SK-N-SH (cell line): Measurements from ENCODE around the gene RABGAP1L.

ENCODE experiments used
- EP300 ChIP-seq, 2 experiments: IDR thresholded peaks; 2 replicates each; pipeline versions ENCODE4 v1.4.0 to v1.6.1; 2012; ENCODE audit warnings: borderline replicate concordance in 1 of 2, low read depth in 1 of 2, low read length in 1 of 2
- FOXJ3 ChIP-seq: sonication (generic); formaldehyde crosslinking; IDR thresholded peaks from 2 replicates; pipeline ENCODE4 v1.5.1; 2020; ENCODE audit warnings: mild to moderate bottlenecking, missing genetic modification reagents
- GATA2 ChIP-seq: sonication (generic); formaldehyde crosslinking; IDR thresholded peaks from 2 replicates; pipeline ENCODE4 v1.5.0; 2020; ENCODE audit warnings: mild to moderate bottlenecking, missing genetic modification reagents
- POLR2AphosphoS5 ChIP-seq: IDR thresholded peaks from 2 replicates; pipeline ENCODE4 v1.6.1; 2012; ENCODE audit warnings: low read depth, low read length
- TF ChIP-seq, protein P1 (sequence below): fragments of 200-600 bp; sonication (generic); IDR thresholded peaks from 2 replicates; pipeline ENCODE4 v1.6.1; 2017; ENCODE audit warnings: antibody characterized with exemption, mild to moderate bottlenecking, moderate library complexity
- TF ChIP-seq, protein P2 (sequence below): fragments of 150-350 bp; IDR thresholded peaks from 2 replicates; pipeline ENCODE4 v1.6.1; 2016; ENCODE audit warnings: mild to moderate bottlenecking, low read depth, low read length
- TF ChIP-seq, protein P3 (sequence below): IDR thresholded peaks from 2 replicates; pipeline ENCODE4 v1.4.0; 2012; ENCODE audit warnings: low read depth

DNA sequence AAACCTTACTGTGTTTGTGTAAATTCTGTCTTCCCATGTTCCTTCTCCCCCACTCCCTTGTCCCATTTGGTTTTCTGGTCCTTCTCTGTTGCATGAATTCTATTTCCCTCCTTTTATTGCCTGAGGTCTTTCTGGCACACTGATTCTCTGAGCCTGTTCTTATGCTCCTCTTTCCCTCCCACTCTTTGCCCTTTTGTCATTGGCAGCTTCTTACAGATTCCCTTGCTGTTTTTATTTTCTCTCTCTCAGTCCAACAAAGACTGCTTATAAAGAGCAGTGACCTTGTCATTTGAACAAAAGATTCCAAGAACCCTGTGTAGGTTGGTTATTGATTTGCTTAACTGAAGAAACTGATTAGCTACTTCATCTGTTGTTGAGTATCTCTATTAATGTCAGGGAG lies 338.2 kb downstream of the RABGAP1L start:
- TF ChIP-seq, protein P1, sequence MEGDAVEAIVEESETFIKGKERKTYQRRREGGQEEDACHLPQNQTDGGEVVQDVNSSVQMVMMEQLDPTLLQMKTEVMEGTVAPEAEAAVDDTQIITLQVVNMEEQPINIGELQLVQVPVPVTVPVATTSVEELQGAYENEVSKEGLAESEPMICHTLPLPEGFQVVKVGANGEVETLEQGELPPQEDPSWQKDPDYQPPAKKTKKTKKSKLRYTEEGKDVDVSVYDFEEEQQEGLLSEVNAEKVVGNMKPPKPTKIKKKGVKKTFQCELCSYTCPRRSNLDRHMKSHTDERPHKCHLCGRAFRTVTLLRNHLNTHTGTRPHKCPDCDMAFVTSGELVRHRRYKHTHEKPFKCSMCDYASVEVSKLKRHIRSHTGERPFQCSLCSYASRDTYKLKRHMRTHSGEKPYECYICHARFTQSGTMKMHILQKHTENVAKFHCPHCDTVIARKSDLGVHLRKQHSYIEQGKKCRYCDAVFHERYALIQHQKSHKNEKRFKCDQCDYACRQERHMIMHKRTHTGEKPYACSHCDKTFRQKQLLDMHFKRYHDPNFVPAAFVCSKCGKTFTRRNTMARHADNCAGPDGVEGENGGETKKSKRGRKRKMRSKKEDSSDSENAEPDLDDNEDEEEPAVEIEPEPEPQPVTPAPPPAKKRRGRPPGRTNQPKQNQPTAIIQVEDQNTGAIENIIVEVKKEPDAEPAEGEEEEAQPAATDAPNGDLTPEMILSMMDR, result no peak
- no peak for TF ChIP-seq FOXJ3 (CRISPR knock-in tag)
- TF ChIP-seq POLR2AphosphoS5, result no peak
- no peak for TF ChIP-seq GATA2
- TF ChIP-seq, protein P2, sequence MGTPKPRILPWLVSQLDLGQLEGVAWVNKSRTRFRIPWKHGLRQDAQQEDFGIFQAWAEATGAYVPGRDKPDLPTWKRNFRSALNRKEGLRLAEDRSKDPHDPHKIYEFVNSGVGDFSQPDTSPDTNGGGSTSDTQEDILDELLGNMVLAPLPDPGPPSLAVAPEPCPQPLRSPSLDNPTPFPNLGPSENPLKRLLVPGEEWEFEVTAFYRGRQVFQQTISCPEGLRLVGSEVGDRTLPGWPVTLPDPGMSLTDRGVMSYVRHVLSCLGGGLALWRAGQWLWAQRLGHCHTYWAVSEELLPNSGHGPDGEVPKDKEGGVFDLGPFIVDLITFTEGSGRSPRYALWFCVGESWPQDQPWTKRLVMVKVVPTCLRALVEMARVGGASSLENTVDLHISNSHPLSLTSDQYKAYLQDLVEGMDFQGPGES, result no peak
- no peak for TF ChIP-seq EP300 (IDR thresholded peaks at IDR 0.05; ENCODE audit: borderline replicate concordance in 1 of 2, low read depth in 1 of 2, low read length in 1 of 2)
- TF ChIP-seq, protein P3, sequence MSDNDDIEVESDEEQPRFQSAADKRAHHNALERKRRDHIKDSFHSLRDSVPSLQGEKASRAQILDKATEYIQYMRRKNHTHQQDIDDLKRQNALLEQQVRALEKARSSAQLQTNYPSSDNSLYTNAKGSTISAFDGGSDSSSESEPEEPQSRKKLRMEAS, result no peak
